PC-9 (cell line): ENCODE measurements around the gene PTTG2. TPM values are rescaled to one million over a fixed set of nuclear protein-coding genes. Genes with fewer than 3 reads are reported as not detected.

Source experiments
- BruUV-seq: library from RNA; stranded (reverse); fragments of 400-500 nt; replicated peaks from 2 replicates; lab custom pipeline; 2021; lab: Mats Ljungman, UMichigan
- CTCF ChIA-PET: fragments of 300-600 bp; sonication (Branson Sonifier 250); formaldehyde crosslinking; loops from one replicate; lab custom pipeline; 2022; ENCODE audit warnings: antibody characterized with exemption; lab: Charles Lee
- POLR2A ChIA-PET: fragments of 300-600 bp; sonication (Branson Sonifier 250); formaldehyde crosslinking; loops from one replicate; lab custom pipeline; 2022; ENCODE audit warnings: antibody characterized with exemption; ENCODE audit not compliant: unreplicated experiment; lab: Charles Lee
- DNase-seq, 2 experiments: peaks; one replicate each; pipeline versions ENCODE4 v3.0.0 to v3.0.0-alpha.2; 2015 to 2022; ENCODE audit warnings: mixed read lengths in 1 of 2
- H2AFZ ChIP-seq: fragments of 200-600 bp; sonication (generic); 2 replicates; pipeline ENCODE4 v1.8.1; 2017; ENCODE audit warnings: antibody characterized with exemption
- H3F3A ChIP-seq: fragments of 200-600 bp; sonication (generic); 2 replicates; pipeline ENCODE4 v1.8.1; 2017; ENCODE audit warnings: antibody characterized with exemption, mild to moderate bottlenecking, low read depth; ENCODE audit not compliant: insufficient read depth
- H3K27ac ChIP-seq: fragments of 200-600 bp; sonication (generic); 2 replicates; pipeline ENCODE4 v1.6.1; 2016; ENCODE audit warnings: mixed run types
- H3K27me3 ChIP-seq: fragments of 200-600 bp; sonication (generic); 2 replicates; pipeline ENCODE4 v1.6.1; 2016; ENCODE audit warnings: low read depth, mixed run types; ENCODE audit not compliant: insufficient read depth
- H3K36me3 ChIP-seq: fragments of 200-600 bp; sonication (generic); 2 replicates; pipeline ENCODE4 v1.6.1; 2016; ENCODE audit warnings: low read depth, mixed run types
- H3K4me1 ChIP-seq: fragments of 200-600 bp; sonication (generic); replicated peaks from 2 replicates; pipeline ENCODE4 v1.6.1; 2016; ENCODE audit warnings: mixed run types; ENCODE audit not compliant: insufficient read depth
- H3K4me2 ChIP-seq: fragments of 200-600 bp; sonication (generic); 2 replicates; pipeline ENCODE4 v1.6.1; 2017; ENCODE audit warnings: mixed run types
- H3K4me3 ChIP-seq: fragments of 200-600 bp; sonication (generic); 2 replicates; pipeline ENCODE4 v1.6.1; 2016; ENCODE audit warnings: mixed run types
- H3K79me2 ChIP-seq: fragments of 200-600 bp; sonication (generic); 2 replicates; pipeline ENCODE4 v1.6.1; 2017; ENCODE audit warnings: low read depth, mixed run types
- H3K9me2 ChIP-seq: fragments of 200-600 bp; sonication (generic); 2 replicates; pipeline ENCODE4 v1.8.1; 2017; ENCODE audit warnings: mild to moderate bottlenecking; ENCODE audit not compliant: insufficient read depth
- H3K9me3 ChIP-seq: fragments of 200-600 bp; sonication (generic); 2 replicates; pipeline ENCODE4 v1.8.1; 2016; ENCODE audit warnings: low read depth; ENCODE audit not compliant: insufficient read depth
- H4K20me1 ChIP-seq: fragments of 200-600 bp; sonication (generic); 2 replicates; pipeline ENCODE4 v1.8.1; 2017; ENCODE audit not compliant: insufficient read depth
- CTCF ChIP-seq: fragments of 200-600 bp; sonication (generic); conservative IDR thresholded peaks from 2 replicates; pipeline ENCODE4 v1.6.1; 2017; ENCODE audit warnings: mixed run types, antibody characterized with exemption, mild to moderate bottlenecking, moderate library complexity
- EZH2 ChIP-seq: fragments of 200-600 bp; sonication (generic); IDR thresholded peaks from 2 replicates; pipeline ENCODE4 v1.8.0; 2017; ENCODE audit warnings: antibody characterized with exemption, low read depth
- intact Hi-C: fragments of 100-400 bp; cut with micrococcal nuclease; formaldehyde crosslinking; loops from one replicate; pipeline ENCODE4 v1.10.0; 2022; ENCODE audit not compliant: unreplicated experiment
- total RNA-seq: library from RNA; stranded (reverse); gene quantifications from 2 replicates; pipeline ENCODE4 v1.2.3, GENCODE V29; 2021

The PTTG2 gene
- total RNA-seq, 1 experiment from 2014 or later = 0.55 TPM

- H3K4me2 ChIP-seq = no peak overlapping the region
- H3K79me2 ChIP-seq = peaks cover 79% of the 10 kb centered on the region
- TF ChIP-seq EZH2 = no peak
- no peak for TF ChIP-seq CTCF
- no peaks in the 10 kb centered on the region for H3K27me3 ChIP-seq
- CTCF ChIA-PET = no interaction called here
- H3K4me3 ChIP-seq = no peak overlapping the region
- intact Hi-C loops = loop anchor here (10.0 kb wide), 1 partner anchor 531 kb away; a partner anchor contains a TSS
- H2AFZ ChIP-seq = no peak overlapping the region
- no peaks in the 10 kb centered on the region for H4K20me1 ChIP-seq
- BruUV-seq = no TSS peak
- POLR2A ChIA-PET = no interaction called here
- H3K9me2 ChIP-seq = no peaks in the 10 kb centered on the region
- no peaks in the 10 kb centered on the region for H3K9me3 ChIP-seq
- H3F3A ChIP-seq = peaks cover 28% of the 10 kb centered on the region
- H3K36me3 ChIP-seq = no peaks in the 10 kb centered on the region
- no peak overlapping the region for H3K27ac ChIP-seq
- peaks cover 55% of the 10 kb centered on the region for H3K4me1 ChIP-seq
- DNase-seq = no peak
These were observed 25.6 kb downstream of the PTTG2 start for GRCh38 chr4:37985730-37986275.

DNA sequence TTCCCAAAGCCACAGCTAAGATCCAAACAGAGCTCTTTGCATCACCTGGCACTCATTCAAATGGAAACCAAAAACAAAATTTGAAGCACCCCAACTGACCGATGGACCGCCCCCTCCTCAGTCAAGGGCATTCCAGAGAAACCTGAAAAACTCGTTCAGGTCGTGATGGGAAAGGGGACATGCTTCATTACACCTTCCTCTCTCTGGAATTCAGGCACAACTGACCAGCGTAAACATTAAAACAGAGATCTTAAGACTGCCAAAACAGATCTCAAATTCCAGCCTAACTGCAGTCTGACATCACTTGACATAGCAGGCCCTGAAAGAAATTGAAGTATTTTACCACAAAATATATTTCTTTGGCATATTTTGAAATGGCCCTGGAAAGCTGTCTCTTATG lies 28.5 kb downstream of the PTTG2 start:
- intact Hi-C loops = loop anchor here (10.0 kb wide), 1 partner anchor 534 kb away; a partner anchor contains a TSS
- peak overlapping the region; percentile 65 for H3K4me2 ChIP-seq
- no peaks in the 10 kb centered on the region for H3K27me3 ChIP-seq
- DNase-seq = peak; percentile 66 to 88
- H4K20me1 ChIP-seq = no peaks in the 10 kb centered on the region
- H3K9me3 ChIP-seq = no peaks in the 10 kb centered on the region
- H3K36me3 ChIP-seq = no peaks in the 10 kb centered on the region
- peaks cover 22% of the 10 kb centered on the region for H3F3A ChIP-seq
- peaks cover 70% of the 10 kb centered on the region for H3K79me2 ChIP-seq
- H3K27ac ChIP-seq = peak overlapping the region; percentile 65
- CTCF ChIA-PET = interaction anchor here (1.0 kb wide), 1 partner anchor 10 kb away, joined by 3 read pairs; no protein-coding TSS in a partner anchor
- no peak overlapping the region for H2AFZ ChIP-seq
- H3K4me1 ChIP-seq = peaks cover 40% of the 10 kb centered on the region
- no TSS peak for BruUV-seq
- TF ChIP-seq EZH2 (no peak), CTCF (no peak)
- POLR2A ChIA-PET = interaction anchor here (0.6 to 0.7 kb wide), 3 partner anchors 10 to 167 kb away, joined by 3 to 4 read pairs (median 4); no protein-coding TSS in a partner anchor
- H3K9me2 ChIP-seq = no peaks in the 10 kb centered on the region
- no peak overlapping the region; the same call in 1 of the 2 replicates for H3K4me3 ChIP-seq

GRCh38 chr4:37989398-37990260 lies 29.4 kb downstream of the PTTG2 start:
- no TSS peak for BruUV-seq
- no peaks in the 10 kb centered on the region for H3K9me3 ChIP-seq
- no peaks in the 10 kb centered on the region for H3K9me2 ChIP-seq
- ChIA-PET CTCF (no interaction called here), POLR2A (no interaction called here)
- H3K27me3 ChIP-seq = no peaks in the 10 kb centered on the region
- peaks cover 22% of the 10 kb centered on the region for H3F3A ChIP-seq
- H2AFZ ChIP-seq = no peak overlapping the region
- no peak overlapping the region for H3K4me3 ChIP-seq
- peaks cover 45% of the 10 kb centered on the region for H3K4me1 ChIP-seq
- peak overlapping the region; percentile 65 for H3K27ac ChIP-seq
- peak overlapping the region; percentile 65 for H3K4me2 ChIP-seq
- no peaks in the 10 kb centered on the region for H4K20me1 ChIP-seq
- DNase-seq = no peak
- intact Hi-C loops = loop anchor here (10.0 kb wide), 1 partner anchor 535 kb away; a partner anchor contains a TSS
- peaks cover 65% of the 10 kb centered on the region for H3K79me2 ChIP-seq
- H3K36me3 ChIP-seq = no peaks in the 10 kb centered on the region
- TF ChIP-seq EZH2 = no peak
- TF ChIP-seq CTCF = no peak
